ENCODE data around the gene TRIM23.
"Not testable (repeated sequence)": the region's sequence is repeated elsewhere in the genome, so short reads cannot be mapped to it uniquely, and the experiment has no call there.

Gene TRIM23

GRCh38 chr5:65624571-65625555 lies 730 bp upstream of the TRIM23 start, which contains the start of the genes SHLD3 and TRAPPC13:
Gene SHLD3 (plus strand): TSS chr5:65625027. CDS start chr5:65629588, 4,561 bp downstream.
Gene TRAPPC13 (plus strand): TSS chr5:65625027. CDS start chr5:65625061, 34 bp downstream.
- DNase-seq (ENCODE audit: low read depth, low spot score): peak; percentile 61
- H3K9me3 ChIP-seq (ENCODE audit: control insufficient read depth, insufficient read depth, low read length): no peaks in the 10 kb centered on the region
- no peaks in the 10 kb centered on the region for H3K4me1 ChIP-seq (ENCODE audit: control insufficient read depth, insufficient read depth, low read length)
- H3K27ac ChIP-seq (ENCODE audit: low read length): no peak within 1 kb of the TSS
- H3K27me3 ChIP-seq (ENCODE audit: control insufficient read depth, insufficient read depth, low read length): no peaks in the 10 kb centered on the region
- H3K36me3 ChIP-seq (ENCODE audit: control insufficient read depth, insufficient read depth, low read length): no peaks in the 10 kb centered on the region; the same call in 1 of the 2 replicates
- H3K4me3 ChIP-seq (ENCODE audit: low read length): peak within 1 kb of the TSS; percentile 90
- no CpG with 5 or more reads among the region's 36 CpGs for WGBS (ENCODE audit: insufficient coverage, insufficient read length)

- Histone ChIP-seq H3K36me3 (ENCODE audit: control insufficient read depth, insufficient read depth, low read length) (no peaks in the 10 kb centered on the region), H3K9me3 (ENCODE audit: control insufficient read depth, insufficient read depth, low read length) (no peaks in the 10 kb centered on the region), H3K4me1 (ENCODE audit: control insufficient read depth, insufficient read depth, low read length) (no peaks in the 10 kb centered on the region), H3K4me3 (ENCODE audit: low read length) (peak overlapping the region; percentile 90; the same call in 1 of the 2 replicates), H3K27ac (ENCODE audit: low read length) (no peak overlapping the region), H3K27me3 (ENCODE audit: control insufficient read depth, insufficient read depth, low read length) (no peaks in the 10 kb centered on the region)
- WGBS (ENCODE audit: insufficient coverage, insufficient read length): no CpG with 5 or more reads among the region's 9 CpGs
- no peak for DNase-seq (ENCODE audit: low read depth, low spot score)
These were observed 651 bp downstream of the TRIM23 start for GRCh38 chr5:65623482-65623881.

GRCh38 chr5:65621961-65622360 lies 2.2 kb downstream of the TRIM23 start:
- not testable (repeated sequence) for H3K36me3 ChIP-seq (ENCODE audit: control insufficient read depth, insufficient read depth, low read length); H3K4me3 ChIP-seq (ENCODE audit: low read length); H3K27me3 ChIP-seq (ENCODE audit: control insufficient read depth, insufficient read depth, low read length); H3K27ac ChIP-seq (ENCODE audit: low read length); H3K4me1 ChIP-seq (ENCODE audit: control insufficient read depth, insufficient read depth, low read length); H3K9me3 ChIP-seq (ENCODE audit: control insufficient read depth, insufficient read depth, low read length); DNase-seq (ENCODE audit: low read depth, low spot score)
- no CpG with 5 or more reads among the region's 4 CpGs for whole genome bisulfite sequencing (ENCODE audit: insufficient coverage, insufficient read length)

- DNase-seq (ENCODE audit: low read depth, low spot score): no peak
- WGBS (ENCODE audit: insufficient coverage, insufficient read length): no CpG with 5 or more reads among the region's 4 CpGs
- H3K27me3 ChIP-seq (ENCODE audit: control insufficient read depth, insufficient read depth, low read length): no peaks in the 10 kb centered on the region
- no peaks in the 10 kb centered on the region for H3K4me1 ChIP-seq (ENCODE audit: control insufficient read depth, insufficient read depth, low read length)
- no peaks in the 10 kb centered on the region for H3K36me3 ChIP-seq (ENCODE audit: control insufficient read depth, insufficient read depth, low read length)
- no peak overlapping the region for H3K27ac ChIP-seq (ENCODE audit: low read length)
- no peaks in the 10 kb centered on the region for H3K9me3 ChIP-seq (ENCODE audit: control insufficient read depth, insufficient read depth, low read length)
- no peak overlapping the region for H3K4me3 ChIP-seq (ENCODE audit: low read length)
These were observed 4.1 kb downstream of the TRIM23 start for GRCh38 chr5:65620021-65620420.

- H3K27ac ChIP-seq (ENCODE audit: low read length): no peak overlapping the region
- no peak overlapping the region for H3K4me3 ChIP-seq (ENCODE audit: low read length)
- WGBS (ENCODE audit: insufficient coverage, insufficient read length): no CpG with 5 or more reads among the region's 4 CpGs
- no peak for DNase-seq (ENCODE audit: low read depth, low spot score)
- H3K9me3 ChIP-seq (ENCODE audit: control insufficient read depth, insufficient read depth, low read length): no peaks in the 10 kb centered on the region
- H3K27me3 ChIP-seq (ENCODE audit: control insufficient read depth, insufficient read depth, low read length): no peaks in the 10 kb centered on the region
- H3K4me1 ChIP-seq (ENCODE audit: control insufficient read depth, insufficient read depth, low read length): no peaks in the 10 kb centered on the region
- no peaks in the 10 kb centered on the region; the same call in 1 of the 2 replicates for H3K36me3 ChIP-seq (ENCODE audit: control insufficient read depth, insufficient read depth, low read length)
These were observed 11.7 kb downstream of the TRIM23 start for GRCh38 chr5:65612298-65612907.

- Histone ChIP-seq H3K4me1 (ENCODE audit: control insufficient read depth, insufficient read depth, low read length) (no peaks in the 10 kb centered on the region), H3K4me3 (ENCODE audit: low read length) (no peak overlapping the region), H3K9me3 (ENCODE audit: control insufficient read depth, insufficient read depth, low read length) (no peaks in the 10 kb centered on the region), H3K36me3 (ENCODE audit: control insufficient read depth, insufficient read depth, low read length) (no peaks in the 10 kb centered on the region; the same call in 1 of the 2 replicates), H3K27me3 (ENCODE audit: control insufficient read depth, insufficient read depth, low read length) (no peaks in the 10 kb centered on the region), H3K27ac (ENCODE audit: low read length) (no peak overlapping the region)
- WGBS (ENCODE audit: insufficient coverage, insufficient read length): no CpG with 5 or more reads among the region's 3 CpGs
- no peak for DNase-seq (ENCODE audit: low read depth, low spot score)
These were observed 12.6 kb downstream of the TRIM23 start for GRCh38 chr5:65611524-65611923.

- not testable (repeated sequence) for DNase-seq (ENCODE audit: low read depth, low spot score); H3K4me1 ChIP-seq (ENCODE audit: control insufficient read depth, insufficient read depth, low read length); H3K4me3 ChIP-seq (ENCODE audit: low read length); H3K27ac ChIP-seq (ENCODE audit: low read length); H3K9me3 ChIP-seq (ENCODE audit: control insufficient read depth, insufficient read depth, low read length); H3K36me3 ChIP-seq (ENCODE audit: control insufficient read depth, insufficient read depth, low read length); H3K27me3 ChIP-seq (ENCODE audit: control insufficient read depth, insufficient read depth, low read length)
- WGBS (ENCODE audit: insufficient coverage, insufficient read length): no CpG with 5 or more reads among the region's 1 CpG
These were observed 22.4 kb downstream of the TRIM23 start for GRCh38 chr5:65601761-65602160.

- Histone ChIP-seq H3K4me3 (ENCODE audit: low read length) (no peak overlapping the region), H3K27me3 (ENCODE audit: control insufficient read depth, insufficient read depth, low read length) (no peaks in the 10 kb centered on the region), H3K9me3 (ENCODE audit: control insufficient read depth, insufficient read depth, low read length) (no peaks in the 10 kb centered on the region), H3K36me3 (ENCODE audit: control insufficient read depth, insufficient read depth, low read length) (no peaks in the 10 kb centered on the region; the same call in 1 of the 2 replicates), H3K27ac (ENCODE audit: low read length) (no peak overlapping the region), H3K4me1 (ENCODE audit: control insufficient read depth, insufficient read depth, low read length) (no peaks in the 10 kb centered on the region)
- WGBS (ENCODE audit: insufficient coverage, insufficient read length): no CpG with 5 or more reads among the region's 2 CpGs
- DNase-seq (ENCODE audit: low read depth, low spot score): no peak
These were observed 35.4 kb downstream of the TRIM23 start for GRCh38 chr5:65588694-65589093.

- H3K36me3 ChIP-seq (ENCODE audit: control insufficient read depth, insufficient read depth, low read length): peaks cover 3% of the 10 kb centered on the region; the same call in 1 of the 2 replicates
- H3K4me1 ChIP-seq (ENCODE audit: control insufficient read depth, insufficient read depth, low read length): no peaks in the 10 kb centered on the region
- DNase-seq (ENCODE audit: low read depth, low spot score): no peak
- no peaks in the 10 kb centered on the region for H3K27me3 ChIP-seq (ENCODE audit: control insufficient read depth, insufficient read depth, low read length)
- no peak overlapping the region for H3K27ac ChIP-seq (ENCODE audit: low read length)
- no peak overlapping the region for H3K4me3 ChIP-seq (ENCODE audit: low read length)
- H3K9me3 ChIP-seq (ENCODE audit: control insufficient read depth, insufficient read depth, low read length): no peaks in the 10 kb centered on the region
These were observed 47.0 kb downstream of the TRIM23 start for GRCh38 chr5:65577141-65577540.

- WGBS (ENCODE audit: insufficient coverage, insufficient read length): no CpG with 5 or more reads among the region's 2 CpGs
- H3K36me3 ChIP-seq (ENCODE audit: control insufficient read depth, insufficient read depth, low read length): no peaks in the 10 kb centered on the region; the same call in 1 of the 2 replicates
- H3K9me3 ChIP-seq (ENCODE audit: control insufficient read depth, insufficient read depth, low read length): no peaks in the 10 kb centered on the region
These were observed 53.4 kb downstream of the TRIM23 start for GRCh38 chr5:65570598-65571226.

More at GRCh38 chr5:65570598-65571226, 53.4 kb downstream of the TRIM23 start:
- Histone ChIP-seq H3K4me3 (ENCODE audit: low read length) (no peak overlapping the region), H3K4me1 (ENCODE audit: control insufficient read depth, insufficient read depth, low read length) (no peaks in the 10 kb centered on the region), H3K27me3 (ENCODE audit: control insufficient read depth, insufficient read depth, low read length) (no peaks in the 10 kb centered on the region), H3K27ac (ENCODE audit: low read length) (no peak overlapping the region)
- no peak for DNase-seq (ENCODE audit: low read depth, low spot score)
